RWPE2 (cell line): Measurements from ENCODE around the gene GCNT1.
A peak's percentile ranks its signal among the peaks of the same experiment; 100 is the strongest.
"Not testable (repeated sequence)": the region's sequence is repeated elsewhere in the genome, so short reads cannot be mapped to it uniquely, and the experiment has no call there.

Source experiments
- ATAC-seq: fragments of 200-7000 bp; cut with Tn5 transposase; 3 replicates; pipeline ENCODE4 v1.9.1; 2021; ENCODE audit warnings: low read depth
- DNase-seq: peaks from one replicate; pipeline ENCODE4 v3.0.0-alpha.2; 2020; ENCODE audit warnings: low spot score
- H3K27ac ChIP-seq: fragments of 450-650 bp; 2 replicates; pipeline ENCODE4 v1.5.1; 2017; ENCODE audit warnings: mild to moderate bottlenecking; ENCODE audit not compliant: poor library complexity, severe bottlenecking
- H3K27me3 ChIP-seq: fragments of 250-450 bp; sonication (Bioruptor Pico); 2 replicates; pipeline ENCODE4 v1.5.1; 2021; ENCODE audit warnings: mild to moderate bottlenecking, moderate library complexity; ENCODE audit not compliant: insufficient read depth, poor library complexity, severe bottlenecking
- H3K36me3 ChIP-seq: fragments of 250-450 bp; sonication (Bioruptor Pico); 2 replicates; pipeline ENCODE4 v1.5.1; 2020; ENCODE audit warnings: low read depth, mild to moderate bottlenecking, moderate library complexity
- H3K4me1 ChIP-seq: fragments of 250-450 bp; sonication (Bioruptor Pico); 2 replicates; pipeline ENCODE4 v1.5.1; 2021; ENCODE audit warnings: mild to moderate bottlenecking, moderate library complexity; ENCODE audit not compliant: insufficient read depth, poor library complexity, severe bottlenecking
- H3K4me3 ChIP-seq: fragments of 250-450 bp; sonication (Bioruptor Pico); 2 replicates; pipeline ENCODE4 v1.5.1; 2021; ENCODE audit warnings: mild to moderate bottlenecking, moderate library complexity; ENCODE audit not compliant: severe bottlenecking
- H3K9me3 ChIP-seq: fragments of 250-450 bp; sonication (Bioruptor Pico); 2 replicates; pipeline ENCODE4 v1.5.1; 2021; ENCODE audit warnings: mild to moderate bottlenecking, moderate library complexity; ENCODE audit not compliant: severe bottlenecking
- CTCF ChIP-seq: fragments of 450-650 bp; IDR thresholded peaks from one replicate; pipeline ENCODE4 v1.5.1; 2017; ENCODE audit warnings: mild to moderate bottlenecking, moderate library complexity; ENCODE audit not compliant: poor library complexity, severe bottlenecking

The GCNT1 gene

GRCh38 chr9:76433836-76434235, 25.1 kb upstream of the GCNT1 start:
- Histone ChIP-seq H3K36me3 (no peaks in the 10 kb centered on the region), H3K4me1 (no peaks in the 10 kb centered on the region), H3K27me3 (no peaks in the 10 kb centered on the region), H3K4me3 (no peak overlapping the region), H3K9me3 (no peaks in the 10 kb centered on the region), H3K27ac (no peak overlapping the region)
- peak; percentile 64 for ATAC-seq
- TF ChIP-seq CTCF, result no peak
- no peak for DNase-seq

GRCh38 chr9:76434897-76435296, 24.1 kb upstream of the GCNT1 start:
- not testable (repeated sequence) for ATAC-seq

DNA sequence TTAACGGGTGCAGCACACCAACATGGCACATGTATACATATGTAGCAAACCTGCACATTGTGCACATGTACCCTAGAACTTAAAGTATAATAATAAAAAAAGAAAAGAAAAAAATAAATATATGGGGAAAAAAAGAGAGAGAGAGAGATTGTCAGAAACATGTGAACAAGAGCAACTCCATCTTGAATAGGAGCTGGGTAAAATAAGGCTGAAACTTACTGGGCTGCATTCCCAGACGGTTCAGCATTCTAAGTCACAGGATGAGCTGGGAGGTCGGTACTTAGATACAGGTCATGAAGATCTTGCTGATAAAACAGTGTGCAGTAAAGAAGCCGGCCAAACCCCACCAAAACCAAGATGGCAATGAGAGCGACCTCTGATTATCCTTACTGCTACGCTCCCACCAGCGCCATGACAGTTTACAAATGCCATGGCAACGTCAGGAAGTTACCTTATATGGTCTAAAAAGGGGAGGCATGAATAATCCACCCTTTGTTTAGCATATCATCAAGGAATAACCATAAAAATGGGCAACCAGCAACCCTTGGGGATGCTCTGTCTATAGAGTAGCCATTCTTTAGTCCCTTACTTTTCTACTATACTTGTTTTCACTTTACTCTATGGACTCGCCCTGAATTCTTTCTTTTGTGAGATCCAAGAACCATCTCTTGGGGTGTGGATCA, 21.8 kb upstream of the GCNT1 start:
- DNase-seq, H3K27me3 ChIP-seq, H3K4me1 ChIP-seq, H3K27ac ChIP-seq, H3K9me3 ChIP-seq, H3K4me3 ChIP-seq, ATAC-seq, H3K36me3 ChIP-seq: not testable (repeated sequence)

More at GRCh38 chr9:76434897-76435296, 24.1 kb upstream of the GCNT1 start:
- DNase-seq, H3K4me1 ChIP-seq, H3K4me3 ChIP-seq, H3K9me3 ChIP-seq, H3K27ac ChIP-seq, H3K36me3 ChIP-seq, H3K27me3 ChIP-seq: not testable (repeated sequence)

GRCh38 chr9:76438841-76439588, 20.0 kb upstream of the GCNT1 start:
- Histone ChIP-seq H3K27ac (no peak overlapping the region), H3K4me3 (no peak overlapping the region), H3K4me1 (no peaks in the 10 kb centered on the region), H3K9me3 (no peaks in the 10 kb centered on the region), H3K36me3 (no peaks in the 10 kb centered on the region), H3K27me3 (no peaks in the 10 kb centered on the region)
- no peak for DNase-seq
- ATAC-seq, result no peak
- TF ChIP-seq CTCF, result no peak

DNA sequence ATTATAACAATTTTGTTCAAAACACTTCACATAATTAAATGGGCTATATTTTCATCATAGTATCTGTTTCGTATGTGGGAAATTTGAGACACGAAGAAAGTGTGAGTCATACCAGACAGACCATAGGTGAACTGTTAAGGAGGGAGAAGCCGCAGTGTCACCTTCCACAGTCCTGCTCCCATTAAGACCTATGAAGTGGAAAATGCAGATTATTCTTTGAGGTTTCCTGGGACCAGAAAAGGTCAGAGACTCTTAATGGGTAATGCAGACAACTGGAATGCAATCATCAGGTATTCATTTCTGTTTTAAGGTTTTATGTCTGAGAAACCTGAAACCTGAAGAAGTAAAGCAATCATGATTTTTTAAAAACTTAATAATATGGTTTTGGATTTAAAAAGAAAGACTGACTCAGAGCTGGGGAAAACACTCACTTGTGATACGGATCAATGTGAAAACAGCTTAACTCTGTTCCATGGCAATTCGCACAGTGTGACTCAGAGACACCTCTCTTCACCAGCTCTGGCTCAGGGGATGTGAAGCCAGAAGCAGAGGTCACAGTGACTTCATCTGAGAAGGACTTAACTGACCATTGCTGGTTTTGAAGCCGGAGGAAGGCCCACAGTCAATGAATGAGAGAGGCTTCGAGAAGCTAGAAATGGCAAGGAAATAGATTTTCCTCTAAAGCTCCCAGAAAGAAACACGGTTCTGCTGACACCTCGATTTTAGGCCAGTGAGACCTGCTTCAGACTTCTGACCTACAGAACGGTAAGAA, 17.2 kb upstream of the GCNT1 start:
- ATAC-seq, result 0 out of 3 replicates have a peak, but pooled peaks have one; percentile 19
- Histone ChIP-seq H3K4me3 (no peak overlapping the region), H3K36me3 (no peaks in the 10 kb centered on the region), H3K9me3 (no peaks in the 10 kb centered on the region), H3K27ac (no peak overlapping the region), H3K27me3 (no peaks in the 10 kb centered on the region), H3K4me1 (no peaks in the 10 kb centered on the region)
- TF ChIP-seq CTCF, result no peak
- no peak for DNase-seq
